Heart right ventricle (tissue), 16 donors: ENCODE measurements around the gene AGAP1. TPM values are rescaled to one million over a fixed set of nuclear protein-coding genes. Genes with fewer than 3 reads are reported as not detected.

ENCODE experiments used
- ATAC-seq, 8 donors: fragments of 200-7000 bp; cut with Tn5 transposase; one replicate each; pipeline ENCODE4 v1.9.1; 2020; ENCODE audit warnings: mild to moderate bottlenecking in 8 of 8, moderate library complexity in 8 of 8, moderate number of reproducible peaks in 1 of 8
- DNase-seq, 2 donors: peaks; one replicate each; pipeline ENCODE4 v3.0.0-alpha.2; 2020
- H3K27ac ChIP-seq, 10 donors: fragments of 200-600 bp; sonication (generic) in 2 of 10; one replicate each; pipeline versions ENCODE4 v1.5.0 to v1.8.0; 2020 to 2022; ENCODE audit warnings: mild to moderate bottlenecking in 3 of 10
- H3K27me3 ChIP-seq, 7 donors: fragments of 200-600 bp; one replicate each; pipeline ENCODE4 v1.8.0; 2021 to 2022; ENCODE audit warnings: mild to moderate bottlenecking in 2 of 7
- H3K36me3 ChIP-seq, 9 donors: fragments of 200-600 bp; sonication (generic) in 1 of 9; one replicate each; pipeline versions ENCODE4 v1.5.0 to v1.8.0; 2020 to 2022; ENCODE audit warnings: mild to moderate bottlenecking in 2 of 9
- H3K4me1 ChIP-seq, 9 donors: fragments of 200-600 bp; sonication (generic) in 1 of 9; one replicate each; pipeline versions ENCODE4 v1.5.0 to v1.8.0; 2020 to 2022; ENCODE audit warnings: mild to moderate bottlenecking in 4 of 9
- H3K4me3 ChIP-seq, 10 donors: fragments of 200-600 bp; sonication (generic) in 2 of 10; one replicate each; pipeline versions ENCODE4 v1.5.0 to v1.8.0; 2020 to 2022; ENCODE audit warnings: mild to moderate bottlenecking in 7 of 10, moderate library complexity in 2 of 10
- H3K9me3 ChIP-seq, 11 donors: fragments of 200-600 bp in 10 of 11; sonication (generic) in 2 of 11; one replicate each; pipeline versions ENCODE4 v1.5.0 to v1.8.0; 2013 to 2022; ENCODE audit warnings: mild to moderate bottlenecking in 2 of 11, control low read depth in 1 of 11, moderate library complexity in 1 of 11
- WGBS, 2 donors: extraction: QIAGEN DNeasy Blood & Tissue Kit; methylation state at CpG; one replicate each; pipeline ENCODE4 v1.1.7; 2013; ENCODE audit warnings: inconsistent platforms in 1 of 2; 5-methylcytosine and 5-hydroxymethylcytosine counted together
- intact Hi-C, 10 donors: fragments of 100-400 bp; cut with DNase I; formaldehyde crosslinking; loops; one replicate each; pipeline versions ENCODE4 v1.11.1 to v1.14.2; 2022
- polyA plus RNA-seq, 2 donors: library from polyadenylated mRNA; stranded (reverse); fragments of 200-250 nt; gene quantifications; one replicate each; pipeline ENCODE4 v1.2.3, GENCODE V29; 2013
- total RNA-seq, 10 donors: library from RNA; stranded (reverse); fragmentation: NEBNext Ultra II Directional in 3 of 10; extraction: Animal tissue kit (Norgen Biotek cat#: 25700) in 3 of 10; gene quantifications; one replicate each; pipeline versions ENCODE4 v1.2.1 to v1.2.4, GENCODE V29; 2021 to 2023
- TF ChIP-seq, protein P1 (sequence below), 9 donors: fragments of 200-600 bp; sonication (generic) in 2 of 9; IDR thresholded peaks; one replicate each; pipeline versions ENCODE4 v1.5.0 to v1.8.0; 2021 to 2022; ENCODE audit warnings: antibody characterized with exemption in 9 of 9, mild to moderate bottlenecking in 5 of 9, moderate library complexity in 1 of 9
- donor health status: Arrhythmogenic right ventricular cardiomyopathy.
- donor health status: ischemic (EF 13 %, LVEDD 7.1; RV severe dilation, severe dysfunction).
- donor health status: healthy with polysubstance abuse.
- donor health status: DM: no; HTN: yes; CAD: no.
- donor health status: DM: no; HTN: no; CAD: no.
- donor health status: ischemic (EF 25% LVEDD 6.9; RV normal size, moderate dysfunction).
- donor health status: ischemic (EF 25% LVEDD 5.7; RV mildly dilated, moderate dysfunction).
- donor health status: healthy.
- donor health status: DM: yes; HTN: yes; CAD: no.
- donor health status: Ischemic cardiomyopathy.
- donor health status: ischemic (EF 35%, LVEDD 5.7; RV mildly dilated, moderate dysfunction).
- donor health status: nonischemic (EF 11% LVEDD 7.7; RV severe dilation, severe dysfunction).
- donor health status: DM: yes; HTN: yes; CAD: no.
- donor health status: PGD.
- donor health status: ischemic (EF 29% LVEDD 5.4; RV normal size, mild dysfunction).
- donor health status: nonischemic (EF 23%, LVEDD 6.1; RV moderate dilation, normal function).

AGAP1 gene
- total and polyA plus RNA-seq, 12 donors = 3.5 to 29.2 (median 19.4) TPM

DNA sequence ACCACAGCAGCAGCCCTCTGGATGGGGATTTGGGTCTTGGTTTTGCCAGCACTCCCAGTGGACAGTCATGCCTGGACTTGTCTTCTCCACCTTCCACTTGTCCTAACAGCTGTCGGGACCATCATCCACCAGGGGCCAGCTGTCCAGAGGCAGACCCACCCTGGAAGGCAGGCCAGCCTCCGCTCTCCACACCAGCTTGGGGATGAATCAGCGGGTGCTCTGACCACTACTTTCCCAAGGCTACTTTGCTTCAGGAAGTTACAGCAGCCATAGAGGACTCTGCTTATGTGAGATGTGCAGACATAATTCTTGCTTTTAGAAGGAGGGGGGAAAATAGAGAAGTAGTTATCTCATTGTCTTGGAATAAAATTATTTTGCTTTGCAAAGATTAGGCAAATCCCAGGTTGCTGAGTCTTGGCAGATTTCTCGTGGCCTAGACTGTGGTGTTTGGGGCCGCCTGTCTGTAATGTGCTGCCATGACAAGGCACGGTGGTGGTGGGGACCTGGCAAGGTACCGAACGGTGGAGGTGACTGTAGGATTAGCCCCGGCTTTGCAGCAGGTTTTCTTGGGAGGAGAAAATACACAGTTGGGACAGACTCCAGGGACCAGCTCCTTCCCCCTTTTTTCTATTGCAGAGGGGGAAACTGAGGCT, 148.7 kb downstream of the AGAP1 start:
- H3K9me3 ChIP-seq = no peaks in the 10 kb centered on the region
- H3K27me3 ChIP-seq = no peaks in the 10 kb centered on the region
- no peak overlapping the region for H3K4me3 ChIP-seq
- 79% methylated on average over 9 of the region's 9 CpGs for WGBS, 2 donors
- H3K4me1 ChIP-seq = peaks cover 17 to 76% (median 46%) of the 10 kb centered on the region in 9 donors
- DNase-seq = peak; percentile 33 to 38
- H3K36me3 ChIP-seq = no peaks in the 10 kb centered on the region
- intact Hi-C loops = loop anchor here in 1 of 10 donors (5.0 kb wide), 1 partner anchor 40 kb away; no protein-coding TSS in a partner anchor
- TF ChIP-seq, protein P1, sequence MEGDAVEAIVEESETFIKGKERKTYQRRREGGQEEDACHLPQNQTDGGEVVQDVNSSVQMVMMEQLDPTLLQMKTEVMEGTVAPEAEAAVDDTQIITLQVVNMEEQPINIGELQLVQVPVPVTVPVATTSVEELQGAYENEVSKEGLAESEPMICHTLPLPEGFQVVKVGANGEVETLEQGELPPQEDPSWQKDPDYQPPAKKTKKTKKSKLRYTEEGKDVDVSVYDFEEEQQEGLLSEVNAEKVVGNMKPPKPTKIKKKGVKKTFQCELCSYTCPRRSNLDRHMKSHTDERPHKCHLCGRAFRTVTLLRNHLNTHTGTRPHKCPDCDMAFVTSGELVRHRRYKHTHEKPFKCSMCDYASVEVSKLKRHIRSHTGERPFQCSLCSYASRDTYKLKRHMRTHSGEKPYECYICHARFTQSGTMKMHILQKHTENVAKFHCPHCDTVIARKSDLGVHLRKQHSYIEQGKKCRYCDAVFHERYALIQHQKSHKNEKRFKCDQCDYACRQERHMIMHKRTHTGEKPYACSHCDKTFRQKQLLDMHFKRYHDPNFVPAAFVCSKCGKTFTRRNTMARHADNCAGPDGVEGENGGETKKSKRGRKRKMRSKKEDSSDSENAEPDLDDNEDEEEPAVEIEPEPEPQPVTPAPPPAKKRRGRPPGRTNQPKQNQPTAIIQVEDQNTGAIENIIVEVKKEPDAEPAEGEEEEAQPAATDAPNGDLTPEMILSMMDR (IDR thresholded peaks at IDR 0.05) = peak in 8 of 9 donors; percentile 17 to 51 (median 34)
- peak overlapping the region in 6 of 10 donors; percentile 23 to 79 (median 50) for H3K27ac ChIP-seq
- peak; percentile 10 to 72 (median 36) for ATAC-seq

DNA sequence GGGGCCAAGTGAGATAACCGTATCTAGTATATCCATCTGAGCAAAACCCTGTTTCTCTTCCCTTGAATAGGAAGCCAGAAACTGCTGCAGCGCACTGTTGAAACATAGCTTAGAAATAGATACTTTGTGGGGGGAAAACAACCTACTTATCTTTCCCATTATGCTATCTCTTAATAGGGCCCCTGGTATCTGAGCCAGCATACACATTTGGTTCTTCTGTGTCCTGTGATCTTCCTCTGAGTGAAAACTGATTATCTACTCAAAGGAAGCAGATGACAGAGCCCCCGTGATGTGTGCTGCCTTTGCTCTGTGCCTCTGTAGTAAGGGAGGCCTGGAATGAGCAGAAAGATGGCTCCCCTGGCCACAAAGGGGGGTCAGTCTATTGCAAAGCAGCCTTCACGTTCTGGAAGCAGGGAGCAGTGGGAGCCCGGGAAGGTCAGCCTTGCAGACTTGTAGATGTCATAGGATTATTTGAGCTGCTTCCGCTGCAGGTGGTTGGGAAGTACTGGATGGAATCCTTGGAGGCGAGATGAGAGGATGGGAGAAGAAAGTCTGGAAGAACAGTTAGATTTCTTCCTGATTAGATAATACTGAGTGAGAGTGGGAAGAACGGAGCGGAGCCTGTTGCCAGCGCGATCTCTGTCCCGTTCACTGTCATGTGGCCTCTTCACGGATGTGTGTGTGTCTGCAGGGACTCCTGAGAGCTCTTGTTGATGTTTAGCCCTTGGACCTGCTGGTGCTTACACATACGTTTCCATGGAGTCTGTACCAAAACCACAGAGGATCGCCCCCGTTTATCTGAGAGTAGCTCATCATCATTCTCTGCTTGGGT, 150.1 kb downstream of the AGAP1 start:
- peaks cover 17 to 74% (median 46%) of the 10 kb centered on the region in 9 donors for H3K4me1 ChIP-seq
- intact Hi-C loops = loop anchor here in 1 of 10 donors (5.0 kb wide), 1 partner anchor 42 kb away; no protein-coding TSS in a partner anchor

DNA sequence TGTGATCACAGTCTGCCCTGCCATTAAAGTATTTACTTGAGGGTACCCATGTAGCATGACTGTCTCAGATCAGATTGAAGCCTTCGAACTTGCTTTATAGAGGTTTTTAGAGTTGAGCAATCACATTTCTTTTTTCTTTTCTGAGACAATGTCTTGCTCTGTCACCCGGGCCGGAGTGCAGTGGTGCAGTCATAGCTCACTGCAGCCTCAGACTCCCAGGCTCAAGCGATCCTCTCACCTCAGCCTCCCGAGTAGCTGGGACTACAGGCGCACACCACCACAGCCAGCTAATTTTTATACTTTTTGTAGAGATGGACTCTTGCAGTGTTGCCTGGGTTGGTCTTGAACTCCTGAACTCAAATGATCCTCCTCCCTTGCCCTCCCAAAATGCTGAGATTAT, 153.4 kb downstream of the AGAP1 start:
- Histone ChIP-seq H3K4me3 (no peak overlapping the region), H3K27me3 (no peaks in the 10 kb centered on the region), H3K36me3 (no peaks in the 10 kb centered on the region), H3K27ac (no peak overlapping the region), H3K4me1 (peaks cover 0 to 54% (median 17%) of the 10 kb centered on the region in 9 donors), H3K9me3 (no peaks in the 10 kb centered on the region)
- 96 to 99% methylated on average over 6 of the region's 6 CpGs for WGBS, 2 donors
- intact Hi-C loops = no loop called here
- ATAC-seq = no peak
- no peak for DNase-seq
- TF ChIP-seq, protein P1 (IDR thresholded peaks at IDR 0.05) = no peak

More for the DNA sequence above, 150.1 kb downstream of the AGAP1 start:
- H3K27ac ChIP-seq = peak overlapping the region in 4 of 10 donors; percentile 1 to 79 (median 44)
- H3K9me3 ChIP-seq = no peaks in the 10 kb centered on the region
- H3K36me3 ChIP-seq = no peaks in the 10 kb centered on the region
- ATAC-seq (peak in 3 of 8 donors; percentile 8 to 17 (median 11)), DNase-seq (peak in 1 of 2 donors; percentile 26)
- no peak overlapping the region for H3K4me3 ChIP-seq
- WGBS, 2 donors = 60 to 70% methylated on average over 16 of the region's 16 CpGs
- H3K27me3 ChIP-seq = no peaks in the 10 kb centered on the region
- TF ChIP-seq, protein P1 (IDR thresholded peaks at IDR 0.05) = no peak

DNA sequence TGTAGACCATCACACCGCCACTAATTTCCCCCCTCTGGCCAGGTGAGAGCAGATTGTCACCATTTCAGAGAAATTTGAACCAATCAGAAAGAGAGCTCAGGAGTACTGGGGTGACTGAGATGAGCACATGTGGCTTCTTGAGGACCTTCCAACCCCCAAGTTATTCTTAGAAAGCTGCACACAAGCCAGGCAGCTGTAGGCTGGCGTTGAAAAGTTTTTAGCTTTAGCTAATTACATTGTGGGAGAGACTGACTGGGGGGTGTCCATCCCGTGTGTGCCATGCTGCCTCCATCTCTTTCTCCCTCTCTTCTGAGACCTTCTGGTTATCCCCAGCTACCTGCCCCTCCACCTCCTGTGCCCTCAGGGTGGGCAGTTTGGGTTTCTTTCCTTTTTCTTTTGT, 154.0 kb downstream of the AGAP1 start:
- ATAC-seq = peak in 3 of 8 donors; percentile 23 to 54 (median 32)
- DNase-seq = no peak
- Histone ChIP-seq H3K4me3 (no peak overlapping the region), H3K9me3 (no peaks in the 10 kb centered on the region), H3K36me3 (no peaks in the 10 kb centered on the region), H3K27ac (no peak overlapping the region), H3K4me1 (peaks cover 0 to 48% (median 11%) of the 10 kb centered on the region in 9 donors), H3K27me3 (no peaks in the 10 kb centered on the region)
- 16 to 45% methylated on average over 3 of the region's 3 CpGs for WGBS, 2 donors
- intact Hi-C loops = no loop called here
- TF ChIP-seq, protein P1 (IDR thresholded peaks at IDR 0.05) = no peak
